Suprapubic skin (tissue), 4 donors: ENCODE results near the gene CDH16. TPM values are rescaled to one million over a fixed set of nuclear protein-coding genes. Genes with fewer than 3 reads are reported as not detected.

Experiments used
- DNase-seq, 2 donors: peaks; one replicate each; pipeline ENCODE4 v3.0.0-alpha.2; 2019; ENCODE audit warnings: low spot score in 2 of 2
- H3K27ac ChIP-seq: fragments of 200-600 bp; sonication (generic); one replicate; pipeline ENCODE4 v1.5.1; 2019
- H3K27me3 ChIP-seq: fragments of 200-600 bp; sonication (generic); one replicate; pipeline ENCODE4 v1.5.1; 2019
- H3K36me3 ChIP-seq: fragments of 200-600 bp; sonication (generic); one replicate; pipeline ENCODE4 v1.5.1; 2019
- H3K4me1 ChIP-seq: fragments of 200-600 bp; sonication (generic); one replicate; pipeline ENCODE4 v1.5.1; 2019
- H3K4me3 ChIP-seq: fragments of 200-600 bp; sonication (generic); one replicate; pipeline ENCODE4 v1.5.1; 2019; ENCODE audit warnings: mild to moderate bottlenecking
- H3K9me3 ChIP-seq: fragments of 200-600 bp; sonication (generic); one replicate; pipeline ENCODE4 v1.5.1; 2019
- CTCF ChIP-seq, 2 donors: fragments of 200-600 bp in 1 of 2; fragments of 450-650 bp in 1 of 2; sonication (generic) in 1 of 2; IDR thresholded peaks; one replicate each; pipeline ENCODE4 v1.5.1; 2016 to 2019; ENCODE audit warnings: antibody characterized with exemption in 2 of 2, mild to moderate bottlenecking in 1 of 2, moderate library complexity in 1 of 2
- EP300 ChIP-seq: sonication (generic); formaldehyde crosslinking; IDR thresholded peaks from one replicate; pipeline ENCODE4 v1.6.1; 2017; ENCODE audit warnings: antibody characterized with exemption
- POLR2A ChIP-seq, 2 donors: fragments of 450-650 bp; IDR thresholded peaks; one replicate each; pipeline ENCODE4 v1.6.1; 2017; ENCODE audit warnings: antibody characterized with exemption in 2 of 2, mild to moderate bottlenecking in 2 of 2, moderate library complexity in 2 of 2
- POLR2AphosphoS5 ChIP-seq, 3 donors: sonication (generic); formaldehyde crosslinking; IDR thresholded peaks; one replicate each; pipeline ENCODE4 v1.6.1; 2017; ENCODE audit warnings: antibody characterized with exemption in 3 of 3
- WGBS: methylation state at CpG from one replicate; pipeline ENCODE4 v1.1.5; 2018; 5-methylcytosine and 5-hydroxymethylcytosine counted together
- total RNA-seq, 4 donors: library from RNA; depleted of rRNA; stranded (reverse); fragments of >200 nt; gene quantifications; one replicate each; pipeline ENCODE4 v1.1.0, GENCODE V29; 2016

Gene CDH16
- total RNA-seq, 4 donors from 2014 or later = 0.45 TPM; not detected in 3

GRCh38 chr16:66944054-66944441 is 25.4 kb upstream of the CDH16 start:
- no peak overlapping the region for H3K27ac ChIP-seq
- no peak for DNase-seq
- no peaks in the 10 kb centered on the region for H3K9me3 ChIP-seq
- no peak for TF ChIP-seq POLR2A (IDR thresholded peaks at IDR 0.05)
- TF ChIP-seq CTCF (IDR thresholded peaks at IDR 0.05) = no peak
- TF ChIP-seq EP300 = no peak
- no peak for TF ChIP-seq POLR2AphosphoS5 (IDR thresholded peaks at IDR 0.05)
- peaks cover 19% of the 10 kb centered on the region for H3K4me1 ChIP-seq
- peaks cover under 1% of the 10 kb centered on the region for H3K27me3 ChIP-seq
- no peak overlapping the region for H3K4me3 ChIP-seq
- 94% methylated on average over 5 of the region's 5 CpGs for WGBS
- H3K36me3 ChIP-seq = peaks cover 50% of the 10 kb centered on the region

- Histone ChIP-seq H3K36me3 (peaks cover 55% of the 10 kb centered on the region), H3K27me3 (no peaks in the 10 kb centered on the region), H3K27ac (no peak overlapping the region), H3K4me3 (no peak overlapping the region), H3K9me3 (no peaks in the 10 kb centered on the region), H3K4me1 (peaks cover 14% of the 10 kb centered on the region)
- no peak for DNase-seq
- TF ChIP-seq POLR2AphosphoS5 (IDR thresholded peaks at IDR 0.05) (no peak), POLR2A (IDR thresholded peaks at IDR 0.05) (no peak), CTCF (IDR thresholded peaks at IDR 0.05) (no peak), EP300 (no peak)
- WGBS = 100% methylated on average over 4 of the region's 15 CpGs
Observed at GRCh38 chr16:66943426-66944053, 24.9 kb upstream of the CDH16 start.

GRCh38 chr16:66942981-66943380 is 24.3 kb upstream of the CDH16 start:
- H3K9me3 ChIP-seq = no peaks in the 10 kb centered on the region
- no peak overlapping the region for H3K4me3 ChIP-seq
- no peak for DNase-seq
- peaks cover 8% of the 10 kb centered on the region for H3K4me1 ChIP-seq
- H3K27me3 ChIP-seq = no peaks in the 10 kb centered on the region
- 74% methylated on average over 5 of the region's 5 CpGs for WGBS
- H3K36me3 ChIP-seq = peaks cover 55% of the 10 kb centered on the region
- no peak overlapping the region for H3K27ac ChIP-seq
- no peak for TF ChIP-seq POLR2A (IDR thresholded peaks at IDR 0.05)
- no peak for TF ChIP-seq CTCF (IDR thresholded peaks at IDR 0.05)
- TF ChIP-seq EP300 = no peak
- no peak for TF ChIP-seq POLR2AphosphoS5 (IDR thresholded peaks at IDR 0.05)

- Histone ChIP-seq H3K36me3 (peaks cover 55% of the 10 kb centered on the region), H3K27me3 (no peaks in the 10 kb centered on the region), H3K4me1 (peaks cover 15% of the 10 kb centered on the region), H3K4me3 (no peak overlapping the region), H3K9me3 (no peaks in the 10 kb centered on the region), H3K27ac (no peak overlapping the region)
- TF ChIP-seq POLR2AphosphoS5 (IDR thresholded peaks at IDR 0.05) (no peak), CTCF (IDR thresholded peaks at IDR 0.05) (no peak), EP300 (no peak), POLR2A (IDR thresholded peaks at IDR 0.05) (no peak)
- WGBS = 75% methylated on average over 2 of the region's 16 CpGs
- no peak for DNase-seq
Observed at GRCh38 chr16:66940236-66940635, 21.6 kb upstream of the CDH16 start.

- no peak for DNase-seq
- Histone ChIP-seq H3K4me3 (no peak overlapping the region), H3K4me1 (peaks cover 18% of the 10 kb centered on the region), H3K36me3 (peaks cover 55% of the 10 kb centered on the region), H3K27me3 (no peaks in the 10 kb centered on the region), H3K9me3 (no peaks in the 10 kb centered on the region), H3K27ac (no peak overlapping the region)
- TF ChIP-seq CTCF (IDR thresholded peaks at IDR 0.05) (no peak), EP300 (no peak), POLR2A (IDR thresholded peaks at IDR 0.05) (no peak), POLR2AphosphoS5 (IDR thresholded peaks at IDR 0.05) (no peak)
Observed at GRCh38 chr16:66939366-66939765, 20.7 kb upstream of the CDH16 start.
